Sigmoid colon (tissue), 4 donors: ENCODE measurements around the gene HIPK4.

ENCODE experiments used
- EP300 ChIP-seq, 4 donors: sonication (generic); formaldehyde crosslinking; IDR thresholded peaks; one replicate each; pipeline ENCODE4 v1.6.1; 2017; ENCODE audit warnings: antibody characterized with exemption in 4 of 4
- POLR2A ChIP-seq, 2 donors: fragments of 450-650 bp; IDR thresholded peaks; one replicate each; pipeline ENCODE4 v1.6.1; 2016; ENCODE audit warnings: antibody characterized with exemption in 2 of 2, mild to moderate bottlenecking in 2 of 2, moderate library complexity in 2 of 2
- POLR2AphosphoS5 ChIP-seq, 4 donors: sonication (generic); formaldehyde crosslinking; IDR thresholded peaks; one replicate each; pipeline ENCODE4 v1.6.1; 2017; ENCODE audit warnings: antibody characterized with exemption in 4 of 4
- TF ChIP-seq, protein P1 (sequence below), 4 experiments: fragments of 450-650 bp in 3 of 4; fragments of 200-600 bp in 1 of 4; IDR thresholded peaks; one replicate each; pipeline ENCODE4 v1.5.1; 2016 to 2019; ENCODE audit warnings: antibody characterized with exemption in 4 of 4, mild to moderate bottlenecking in 3 of 4, moderate library complexity in 2 of 4

DNA sequence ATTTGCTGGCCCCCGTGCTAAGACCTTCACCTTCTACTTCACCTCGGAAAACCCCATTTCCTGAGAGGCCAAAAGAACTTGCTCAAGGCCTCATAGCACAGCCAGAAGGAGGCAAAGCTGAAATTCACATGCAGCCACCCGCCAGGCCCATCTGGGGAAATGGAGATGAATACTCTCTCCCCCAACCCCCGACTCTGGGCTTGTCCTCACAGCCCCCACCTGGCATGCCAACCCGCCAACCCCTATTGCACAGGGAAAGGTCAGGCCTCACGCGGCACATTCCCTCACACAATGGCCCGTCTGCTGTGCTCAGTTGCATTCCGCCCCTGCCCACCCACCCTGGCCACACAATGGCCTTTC, 20.0 kb upstream of the HIPK4 start:
- TF ChIP-seq, protein P1, sequence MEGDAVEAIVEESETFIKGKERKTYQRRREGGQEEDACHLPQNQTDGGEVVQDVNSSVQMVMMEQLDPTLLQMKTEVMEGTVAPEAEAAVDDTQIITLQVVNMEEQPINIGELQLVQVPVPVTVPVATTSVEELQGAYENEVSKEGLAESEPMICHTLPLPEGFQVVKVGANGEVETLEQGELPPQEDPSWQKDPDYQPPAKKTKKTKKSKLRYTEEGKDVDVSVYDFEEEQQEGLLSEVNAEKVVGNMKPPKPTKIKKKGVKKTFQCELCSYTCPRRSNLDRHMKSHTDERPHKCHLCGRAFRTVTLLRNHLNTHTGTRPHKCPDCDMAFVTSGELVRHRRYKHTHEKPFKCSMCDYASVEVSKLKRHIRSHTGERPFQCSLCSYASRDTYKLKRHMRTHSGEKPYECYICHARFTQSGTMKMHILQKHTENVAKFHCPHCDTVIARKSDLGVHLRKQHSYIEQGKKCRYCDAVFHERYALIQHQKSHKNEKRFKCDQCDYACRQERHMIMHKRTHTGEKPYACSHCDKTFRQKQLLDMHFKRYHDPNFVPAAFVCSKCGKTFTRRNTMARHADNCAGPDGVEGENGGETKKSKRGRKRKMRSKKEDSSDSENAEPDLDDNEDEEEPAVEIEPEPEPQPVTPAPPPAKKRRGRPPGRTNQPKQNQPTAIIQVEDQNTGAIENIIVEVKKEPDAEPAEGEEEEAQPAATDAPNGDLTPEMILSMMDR (IDR thresholded peaks at IDR 0.05): no peak
- TF ChIP-seq POLR2A (IDR thresholded peaks at IDR 0.05): no peak
- TF ChIP-seq POLR2AphosphoS5 (IDR thresholded peaks at IDR 0.05): no peak
- TF ChIP-seq EP300 (IDR thresholded peaks at IDR 0.05): no peak
